H9 (cell line): ENCODE measurements around the gene MND1. TPM values are rescaled to one million over a fixed set of nuclear protein-coding genes. Genes with fewer than 3 reads are reported as not detected.
A peak's percentile ranks its signal among the peaks of the same experiment; 100 is the strongest.

ENCODE experiments used
- DNase-seq: peaks from one replicate; pipeline ENCODE4 v3.0.0-alpha.2; 2017
- H2AFZ ChIP-seq: one replicate; pipeline ENCODE4 v1.6.1; 2013; ENCODE audit warnings: mild to moderate bottlenecking, low read length, control low read depth, moderate library complexity
- H2AK5ac ChIP-seq: 2 replicates; pipeline ENCODE4 v1.6.1; 2013; ENCODE audit warnings: low read length, control low read depth, mixed read lengths; ENCODE audit not compliant: insufficient read length
- H2BK120ac ChIP-seq: one replicate; pipeline ENCODE4 v1.6.1; 2013; ENCODE audit warnings: low read depth, mild to moderate bottlenecking, low read length, control low read depth, inconsistent platforms; ENCODE audit not compliant: poor library complexity, severe bottlenecking
- H2BK12ac ChIP-seq: 2 replicates; pipeline ENCODE4 v1.6.1; 2013; ENCODE audit warnings: low read length, control low read depth, mixed read lengths, low read depth; ENCODE audit not compliant: insufficient read length
- H2BK15ac ChIP-seq: 2 replicates; pipeline ENCODE4 v1.6.1; 2013; ENCODE audit warnings: low read depth, low read length, control low read depth
- H2BK20ac ChIP-seq: one replicate; pipeline ENCODE4 v1.6.1; 2013; ENCODE audit warnings: low read depth, mild to moderate bottlenecking, low read length, control low read depth, inconsistent platforms; ENCODE audit not compliant: poor library complexity, severe bottlenecking
- H2BK5ac ChIP-seq: 2 replicates; pipeline ENCODE4 v1.6.1; 2013; ENCODE audit warnings: low read length, control low read depth, mixed read lengths; ENCODE audit not compliant: insufficient read length
- H3K14ac ChIP-seq: 2 replicates; pipeline ENCODE4 v1.6.1; 2013; ENCODE audit warnings: low read length, control low read depth; ENCODE audit not compliant: insufficient read depth
- H3K18ac ChIP-seq: 2 replicates; pipeline ENCODE4 v1.6.1; 2013; ENCODE audit warnings: low read depth, mild to moderate bottlenecking, mixed read lengths, low read length, control low read depth; ENCODE audit not compliant: insufficient read length
- H3K23ac ChIP-seq: 2 replicates; pipeline ENCODE4 v1.6.1; 2013; ENCODE audit warnings: low read length, control low read depth, mixed read lengths, low read depth; ENCODE audit not compliant: insufficient read length
- H3K23me2 ChIP-seq: 2 replicates; pipeline ENCODE4 v1.6.1; 2013; ENCODE audit warnings: low read depth, mild to moderate bottlenecking, mixed read lengths, low read length, control low read depth; ENCODE audit not compliant: insufficient read length, poor library complexity, severe bottlenecking
- H3K27ac ChIP-seq: 2 replicates; pipeline ENCODE4 v1.5.1; 2013; ENCODE audit warnings: low read length, control low read depth, mixed read lengths, low read depth; ENCODE audit not compliant: insufficient read length
- H3K27me3 ChIP-seq: 2 replicates; pipeline ENCODE4 v1.6.1; 2013; ENCODE audit warnings: low read length, control low read depth, inconsistent platforms; ENCODE audit not compliant: insufficient read depth
- H3K4ac ChIP-seq: 2 replicates; pipeline ENCODE4 v1.6.1; 2013; ENCODE audit warnings: low read depth, mild to moderate bottlenecking, control low read depth, inconsistent platforms, low read length, moderate library complexity
- H3K4me1 ChIP-seq: 2 replicates; pipeline ENCODE4 v1.6.1; 2013; ENCODE audit warnings: low read length, control low read depth, inconsistent platforms; ENCODE audit not compliant: insufficient read depth
- H3K4me2 ChIP-seq: 2 replicates; pipeline ENCODE4 v1.6.1; 2013; ENCODE audit warnings: low read length, control low read depth, mixed read lengths; ENCODE audit not compliant: insufficient read length, insufficient read depth
- H3K56ac ChIP-seq: 2 replicates; pipeline ENCODE4 v1.6.1; 2013; ENCODE audit warnings: low read depth, mild to moderate bottlenecking, mixed read lengths, low read length, control low read depth; ENCODE audit not compliant: insufficient read length
- H3K79me1 ChIP-seq: 2 replicates; pipeline ENCODE4 v1.6.1; 2013; ENCODE audit warnings: low read depth, mild to moderate bottlenecking, moderate library complexity, low read length, control low read depth, inconsistent platforms; ENCODE audit not compliant: insufficient read depth, poor library complexity, severe bottlenecking
- H3K79me2 ChIP-seq: 2 replicates; pipeline ENCODE4 v1.6.1; 2013; ENCODE audit warnings: low read length, control low read depth, inconsistent platforms; ENCODE audit not compliant: insufficient read depth
- H3K9ac ChIP-seq: 2 replicates; pipeline ENCODE4 v1.6.1; 2013; ENCODE audit warnings: low read length, control low read depth, mixed read lengths; ENCODE audit not compliant: insufficient read length; ENCODE audit errors: extremely low read depth
- H3K9me3 ChIP-seq: one replicate; pipeline ENCODE4 v1.6.1; 2013; ENCODE audit warnings: low read depth, low read length, inconsistent platforms; ENCODE audit not compliant: control insufficient read depth
- H3T11ph ChIP-seq: one replicate; pipeline ENCODE4 v1.6.1; 2013; ENCODE audit warnings: mild to moderate bottlenecking, low read length, control low read depth, inconsistent platforms
- H4K20me1 ChIP-seq: one replicate; pipeline ENCODE4 v1.6.1; 2013; ENCODE audit not compliant: control insufficient read depth, insufficient read length, insufficient read depth
- H4K5ac ChIP-seq: 2 replicates; pipeline ENCODE4 v1.6.1; 2013; ENCODE audit warnings: low read depth, mild to moderate bottlenecking, mixed read lengths, low read length, control low read depth; ENCODE audit not compliant: insufficient read length
- H4K8ac ChIP-seq: replicated peaks from 2 replicates; pipeline ENCODE4 v1.6.1; 2013; ENCODE audit warnings: low read length, control low read depth, mixed read lengths, low read depth; ENCODE audit not compliant: insufficient read length
- H4K91ac ChIP-seq: 2 replicates; pipeline ENCODE4 v1.6.1; 2013; ENCODE audit warnings: low read depth, mild to moderate bottlenecking, moderate library complexity, mixed read lengths, low read length, control low read depth; ENCODE audit not compliant: insufficient read length
- H3K27ac Mint-ChIP-seq, 3 experiments: 2 replicates in 2 of 3; 3 replicates in 1 of 3; pipeline ENCODE4 v1.8.0; 2020 to 2021; ENCODE audit warnings: mixed read lengths in 3 of 3, mild to moderate bottlenecking in 1 of 3, moderate library complexity in 1 of 3
- H3K27me3 Mint-ChIP-seq: 2 replicates; pipeline ENCODE4 v1.8.0; 2021; ENCODE audit warnings: low read depth, mild to moderate bottlenecking, moderate library complexity, mixed read lengths
- H3K36me3 Mint-ChIP-seq, 3 experiments: 2 replicates in 2 of 3; 3 replicates in 1 of 3; pipeline ENCODE4 v1.8.0; 2020 to 2021; ENCODE audit warnings: low read depth in 3 of 3, mixed read lengths in 3 of 3; ENCODE audit not compliant: insufficient read depth in 1 of 3
- H3K4me1 Mint-ChIP-seq, 2 experiments: 2 replicates each; pipeline ENCODE4 v1.8.0; 2020; ENCODE audit warnings: mixed read lengths in 2 of 2
- H3K4me3 Mint-ChIP-seq, 2 experiments: 2 replicates in 1 of 2; 3 replicates in 1 of 2; pipeline ENCODE4 v1.8.0; 2020 to 2021; ENCODE audit warnings: mild to moderate bottlenecking in 2 of 2, mixed read lengths in 2 of 2, moderate library complexity in 1 of 2
- H3K9me3 Mint-ChIP-seq, 2 experiments: 2 replicates in 1 of 2; 3 replicates in 1 of 2; pipeline ENCODE4 v1.8.0; 2020; ENCODE audit warnings: mild to moderate bottlenecking in 2 of 2, mixed read lengths in 2 of 2, moderate library complexity in 1 of 2
- CTCF ChIP-seq: fragments of 200-600 bp; sonication (generic); conservative IDR thresholded peaks from 3 replicates; pipeline ENCODE4 v1.8.0; 2021; ENCODE audit warnings: antibody characterized with exemption, mild to moderate bottlenecking
- WGBS: extraction: QIAGEN DNeasy Blood & Tissue Kit; methylation state at CpG from one replicate; pipeline ENCODE4 v1.1.7; 2013; ENCODE audit warnings: missing lambda C conversion rate, low lambda C conversion rate, mixed read lengths; ENCODE audit not compliant: insufficient read length; ENCODE audit errors: extremely low coverage; 5-methylcytosine and 5-hydroxymethylcytosine counted together
- total RNA-seq: library from RNA; stranded (reverse); gene quantifications from 2 replicates; pipeline ENCODE4 v1.2.1, GENCODE V29; 2021

MND1 gene
- total RNA-seq, 1 experiment from 2014 or later: 21.0 TPM

GRCh38 chr4:153427363-153428071 is 83.0 kb downstream of the MND1 start:
- no peaks in the 10 kb centered on the region for H3K79me1 ChIP-seq
- H3K4me1 Mint-ChIP-seq: no peaks in the 10 kb centered on the region
- H2BK5ac ChIP-seq: no peak overlapping the region
- H3K23ac ChIP-seq: no peak overlapping the region
- H3K79me2 ChIP-seq: no peaks in the 10 kb centered on the region
- H3K4ac ChIP-seq: no peak overlapping the region
- H2AK5ac ChIP-seq: no peak overlapping the region
- no peaks in the 10 kb centered on the region for H3K23me2 ChIP-seq
- TF ChIP-seq CTCF: no peak
- peak overlapping the region in 1 of 3 experiments; percentile 16; a peak in 1 of 7 replicates for H3K27ac Mint-ChIP-seq
- H4K5ac ChIP-seq: no peak overlapping the region
- H3K14ac ChIP-seq: no peak overlapping the region
- H3K18ac ChIP-seq: no peak overlapping the region
- H3K27me3 Mint-ChIP-seq: no peaks in the 10 kb centered on the region
- H3T11ph ChIP-seq: no peak overlapping the region
- no peaks in the 10 kb centered on the region for H3K9me3 ChIP-seq
- H4K91ac ChIP-seq: no peak overlapping the region
- no peak overlapping the region for H3K27ac ChIP-seq
- H3K9ac ChIP-seq: no peak overlapping the region
- no peaks in the 10 kb centered on the region for H3K4me1 ChIP-seq
- no peak for DNase-seq
- WGBS: no CpG with 5 or more reads among the region's 4 CpGs
- no peaks in the 10 kb centered on the region for H3K27me3 ChIP-seq
- no peak overlapping the region for H2BK120ac ChIP-seq
- H2BK20ac ChIP-seq: no peak overlapping the region
- H3K56ac ChIP-seq: no peak overlapping the region
- H4K8ac ChIP-seq: no peak overlapping the region
- H4K20me1 ChIP-seq: no peaks in the 10 kb centered on the region
- H2AFZ ChIP-seq: no peak overlapping the region
- no peak overlapping the region for H3K4me2 ChIP-seq
- no peaks in the 10 kb centered on the region for H3K9me3 Mint-ChIP-seq
- no peak overlapping the region for H2BK12ac ChIP-seq
- no peak overlapping the region for H3K4me3 Mint-ChIP-seq
- no peak overlapping the region for H2BK15ac ChIP-seq
- no peaks in the 10 kb centered on the region for H3K36me3 Mint-ChIP-seq
